Ovary (tissue), 3 donors: ENCODE measurements around the gene NR2F1-AS1.

ENCODE experiments used
- CTCF ChIP-seq, 3 donors: fragments of 450-650 bp in 2 of 3; fragments of 200-600 bp in 1 of 3; IDR thresholded peaks; one replicate each; pipeline versions ENCODE4 v1.5.1 to v1.8.0; 2016 to 2022; ENCODE audit warnings: antibody characterized with exemption in 3 of 3, mild to moderate bottlenecking in 1 of 3
- EP300 ChIP-seq: sonication (generic); formaldehyde crosslinking; IDR thresholded peaks from one replicate; pipeline ENCODE4 v1.6.1; 2017; ENCODE audit warnings: antibody characterized with exemption
- POLR2A ChIP-seq: fragments of 450-650 bp; IDR thresholded peaks from one replicate; pipeline ENCODE4 v1.6.1; 2017; ENCODE audit warnings: antibody characterized with exemption, mild to moderate bottlenecking, moderate library complexity
- donor health status: DM: no; HTN: no; CAD: no.

- TF ChIP-seq CTCF (IDR thresholded peaks at IDR 0.05) (no peak), POLR2A (no peak), EP300 (no peak)
These were observed 22.2 kb upstream of the NR2F1-AS1 start for GRCh38 chr5:93603078-93603792.
